Endothelial cell (in vitro differentiated cells): Measurements from ENCODE around the gene RPL36. TPM values are rescaled to one million over a fixed set of nuclear protein-coding genes. Genes with fewer than 3 reads are reported as not detected.
"Not testable (repeated sequence)": the region's sequence is repeated elsewhere in the genome, so short reads cannot be mapped to it uniquely, and the experiment has no call there.

Experiments used
- DNase-seq: peaks from one replicate; pipeline ENCODE4 v3.0.0; 2021; ENCODE audit warnings: low spot score
- H3K27ac Mint-ChIP-seq: one replicate; pipeline ENCODE4 v1.8.0; 2021; ENCODE audit warnings: mixed read lengths, inconsistent platforms; ENCODE audit not compliant: unreplicated experiment
- H3K27me3 Mint-ChIP-seq: one replicate; pipeline ENCODE4 v1.8.0; 2021; ENCODE audit warnings: mild to moderate bottlenecking, moderate library complexity, mixed read lengths, inconsistent platforms; ENCODE audit not compliant: unreplicated experiment
- H3K36me3 Mint-ChIP-seq: one replicate; pipeline ENCODE4 v1.8.0; 2021; ENCODE audit warnings: mild to moderate bottlenecking, low read depth, mixed read lengths, inconsistent platforms; ENCODE audit not compliant: unreplicated experiment
- H3K4me1 Mint-ChIP-seq: one replicate; pipeline ENCODE4 v1.8.0; 2021; ENCODE audit warnings: mild to moderate bottlenecking, mixed read lengths, inconsistent platforms; ENCODE audit not compliant: unreplicated experiment
- H3K4me3 Mint-ChIP-seq: one replicate; pipeline ENCODE4 v1.8.0; 2021; ENCODE audit warnings: mild to moderate bottlenecking, mixed read lengths, inconsistent platforms; ENCODE audit not compliant: unreplicated experiment
- H3K9me3 Mint-ChIP-seq: one replicate; pipeline ENCODE4 v1.8.0; 2021; ENCODE audit warnings: mixed read lengths, inconsistent platforms; ENCODE audit not compliant: unreplicated experiment
- total RNA-seq: library from RNA; stranded (reverse); fragmentation: NEBNext Ultra II Directional; extraction: Animal tissue kit (Norgen Biotek cat#: 25700); gene quantifications from one replicate; pipeline ENCODE4 v1.2.1, GENCODE V29; 2021; ENCODE audit not compliant: unreplicated experiment
- TF ChIP-seq, protein P1 (sequence below): fragments of 200-600 bp; sonication (generic); IDR thresholded peaks from one replicate; pipeline ENCODE4 v1.5.0; 2021; ENCODE audit warnings: antibody characterized with exemption; ENCODE audit not compliant: unreplicated experiment

RPL36 gene
- total RNA-seq, 1 donor from 2014 or later: 910 TPM

DNA sequence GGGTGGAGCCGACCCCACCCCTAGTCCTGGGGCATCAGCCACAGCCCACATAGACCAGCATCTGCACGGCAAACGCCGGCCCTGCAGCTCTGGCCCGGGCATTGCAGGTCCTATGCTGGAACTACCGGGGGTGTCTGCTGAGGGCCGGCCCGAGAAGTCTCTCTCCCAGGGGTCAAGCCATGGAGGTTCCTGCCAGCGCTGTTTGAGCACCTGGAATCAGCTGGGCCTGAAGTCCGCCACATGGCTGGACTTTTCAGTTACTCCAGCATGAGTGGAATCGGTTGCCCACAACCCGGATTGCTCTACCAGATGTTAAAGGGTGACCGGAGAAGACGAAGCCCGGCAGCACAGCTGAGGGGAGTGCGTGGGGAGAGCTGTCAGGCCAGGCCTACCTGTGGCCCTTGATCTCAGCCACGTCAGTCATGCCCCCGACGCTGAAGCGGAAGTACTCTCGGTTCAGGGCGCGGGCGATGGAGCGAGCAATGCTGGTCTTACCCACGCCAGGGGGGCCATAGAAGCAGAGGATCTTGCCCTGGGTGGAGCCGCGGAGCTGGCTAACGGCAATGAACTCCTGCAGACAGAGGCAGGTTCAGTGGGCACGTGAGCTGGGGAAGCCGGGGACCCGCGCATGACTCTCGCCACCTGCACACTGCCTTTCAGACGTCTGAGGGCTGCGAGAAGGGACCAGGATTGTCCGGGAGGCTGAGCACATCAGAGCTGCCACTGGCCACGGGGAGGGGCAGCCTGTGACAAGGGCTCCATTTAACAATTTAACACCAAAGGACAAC is 8.7 kb downstream of the RPL36 start:
- DNase-seq: no peak
- Mint-ChIP-seq H3K27ac (no peak overlapping the region), H3K27me3 (peaks cover 6% of the 10 kb centered on the region), H3K36me3 (peaks cover 21% of the 10 kb centered on the region), H3K4me1 (no peaks in the 10 kb centered on the region), H3K4me3 (no peak overlapping the region), H3K9me3 (no peaks in the 10 kb centered on the region)
- TF ChIP-seq, protein P1, sequence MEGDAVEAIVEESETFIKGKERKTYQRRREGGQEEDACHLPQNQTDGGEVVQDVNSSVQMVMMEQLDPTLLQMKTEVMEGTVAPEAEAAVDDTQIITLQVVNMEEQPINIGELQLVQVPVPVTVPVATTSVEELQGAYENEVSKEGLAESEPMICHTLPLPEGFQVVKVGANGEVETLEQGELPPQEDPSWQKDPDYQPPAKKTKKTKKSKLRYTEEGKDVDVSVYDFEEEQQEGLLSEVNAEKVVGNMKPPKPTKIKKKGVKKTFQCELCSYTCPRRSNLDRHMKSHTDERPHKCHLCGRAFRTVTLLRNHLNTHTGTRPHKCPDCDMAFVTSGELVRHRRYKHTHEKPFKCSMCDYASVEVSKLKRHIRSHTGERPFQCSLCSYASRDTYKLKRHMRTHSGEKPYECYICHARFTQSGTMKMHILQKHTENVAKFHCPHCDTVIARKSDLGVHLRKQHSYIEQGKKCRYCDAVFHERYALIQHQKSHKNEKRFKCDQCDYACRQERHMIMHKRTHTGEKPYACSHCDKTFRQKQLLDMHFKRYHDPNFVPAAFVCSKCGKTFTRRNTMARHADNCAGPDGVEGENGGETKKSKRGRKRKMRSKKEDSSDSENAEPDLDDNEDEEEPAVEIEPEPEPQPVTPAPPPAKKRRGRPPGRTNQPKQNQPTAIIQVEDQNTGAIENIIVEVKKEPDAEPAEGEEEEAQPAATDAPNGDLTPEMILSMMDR: no peak

DNA sequence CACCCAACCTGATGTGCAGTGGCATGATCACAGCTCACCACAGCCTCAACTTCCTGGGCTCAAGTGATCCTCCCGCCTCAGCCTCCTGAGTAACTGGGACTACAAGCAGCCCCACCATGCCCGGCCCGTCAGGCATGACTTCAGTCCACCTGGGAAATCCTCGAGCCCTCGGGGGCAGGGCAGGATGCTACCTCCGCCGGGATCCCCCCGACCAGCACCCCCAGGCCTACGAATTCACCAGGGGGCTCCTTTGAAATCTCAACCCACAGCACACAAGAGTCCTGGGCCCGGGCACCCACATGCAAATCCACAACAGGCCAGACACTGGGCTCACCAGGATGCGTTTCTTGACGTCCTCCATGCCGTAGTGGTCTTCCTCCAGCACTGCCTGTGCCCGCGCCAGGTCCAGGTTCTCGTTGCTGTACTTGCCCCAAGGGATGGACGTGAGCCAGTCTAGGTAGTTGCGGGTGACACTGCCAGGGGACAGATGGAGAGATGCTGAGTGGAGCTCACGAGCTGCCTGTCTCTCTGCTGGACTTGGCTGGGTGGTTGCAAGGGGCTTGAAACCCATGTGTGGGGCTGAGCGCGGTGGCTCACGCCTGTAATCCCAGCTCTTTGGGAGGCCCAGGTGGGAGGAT is 10.5 kb downstream of the RPL36 start:
- H3K9me3 Mint-ChIP-seq: no peaks in the 10 kb centered on the region
- TF ChIP-seq, protein P1: no peak
- H3K4me3 Mint-ChIP-seq: no peak overlapping the region
- H3K36me3 Mint-ChIP-seq: peaks cover 21% of the 10 kb centered on the region
- H3K4me1 Mint-ChIP-seq: no peaks in the 10 kb centered on the region
- peaks cover 4% of the 10 kb centered on the region for H3K27me3 Mint-ChIP-seq
- no peak for DNase-seq
- no peak overlapping the region for H3K27ac Mint-ChIP-seq

DNA sequence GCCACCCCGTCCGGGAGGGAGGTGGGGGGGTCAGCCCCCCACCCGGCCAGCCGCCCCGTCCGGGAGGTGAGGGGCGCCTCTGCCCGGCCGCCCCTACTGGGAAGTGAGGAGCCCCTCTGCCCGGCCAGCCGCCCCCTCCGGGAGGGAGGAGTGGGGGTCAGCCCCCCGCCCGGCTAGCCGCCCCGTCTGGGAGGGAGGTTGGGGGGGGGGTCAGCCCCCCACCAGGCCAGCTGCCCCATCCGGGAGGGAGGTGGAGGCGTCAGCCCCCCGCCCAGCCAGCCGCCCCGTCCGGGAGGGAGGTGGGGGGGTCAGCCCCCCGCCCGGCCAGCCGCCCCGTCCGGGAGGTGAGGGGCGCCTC is 11.9 kb downstream of the RPL36 start:
- peaks cover 28% of the 10 kb centered on the region for H3K36me3 Mint-ChIP-seq
- H3K9me3 Mint-ChIP-seq, H3K4me1 Mint-ChIP-seq, H3K27ac Mint-ChIP-seq, H3K27me3 Mint-ChIP-seq, H3K4me3 Mint-ChIP-seq, DNase-seq: not testable (repeated sequence)

DNA sequence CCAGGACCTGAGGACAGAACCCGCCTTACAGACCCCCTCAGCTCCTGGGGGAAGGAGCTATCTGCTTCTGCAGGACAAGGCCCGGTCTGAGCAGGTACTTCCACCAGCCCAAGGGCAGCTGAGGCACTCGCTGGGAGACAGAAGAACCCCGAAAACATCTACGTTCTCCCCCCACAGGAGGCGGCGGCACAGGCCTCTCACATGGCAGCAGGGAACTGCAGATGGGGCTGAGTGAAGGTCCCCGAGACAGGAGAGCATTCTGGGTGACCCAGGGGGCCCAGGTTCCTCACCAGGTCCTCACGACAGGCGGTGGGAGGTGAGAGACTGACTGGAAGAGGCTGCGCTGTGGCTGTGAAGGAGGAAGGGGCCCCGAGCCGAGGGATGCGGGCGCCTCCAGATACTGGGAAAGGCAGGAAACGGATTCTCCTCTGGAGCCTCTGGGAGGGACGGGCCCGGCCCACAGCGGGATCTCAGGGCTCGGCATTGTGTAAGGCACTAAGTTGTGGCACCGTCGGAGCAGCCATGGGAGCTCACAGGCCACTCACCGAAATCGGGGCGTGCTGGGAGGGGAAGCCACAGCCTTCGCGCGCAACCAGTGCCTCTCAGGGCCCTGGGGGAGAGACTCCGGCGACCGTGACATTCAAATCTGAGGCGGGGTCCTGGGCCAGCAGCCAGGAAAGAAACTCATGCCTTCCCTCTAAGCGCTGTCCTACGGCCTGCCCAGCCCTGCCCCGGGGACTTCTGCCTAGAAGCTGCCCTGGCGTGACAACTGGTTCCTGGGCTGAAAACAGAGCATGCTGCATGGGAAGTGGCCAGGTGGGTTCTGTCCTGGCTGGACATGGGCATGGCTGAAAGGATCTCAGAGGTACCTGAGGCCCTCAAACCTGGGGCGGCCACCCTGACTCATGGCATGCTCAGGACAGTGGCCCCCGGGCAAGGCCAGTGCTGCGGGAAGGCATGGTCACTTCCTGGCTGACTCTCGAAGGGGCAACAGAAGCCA is 14.0 kb downstream of the RPL36 start:
- Mint-ChIP-seq H3K4me1 (no peaks in the 10 kb centered on the region), H3K9me3 (no peaks in the 10 kb centered on the region), H3K27ac (no peak overlapping the region), H3K27me3 (peaks cover 4% of the 10 kb centered on the region), H3K4me3 (no peak overlapping the region), H3K36me3 (peaks cover 26% of the 10 kb centered on the region)
- TF ChIP-seq, protein P1: no peak
- DNase-seq: no peak

DNA sequence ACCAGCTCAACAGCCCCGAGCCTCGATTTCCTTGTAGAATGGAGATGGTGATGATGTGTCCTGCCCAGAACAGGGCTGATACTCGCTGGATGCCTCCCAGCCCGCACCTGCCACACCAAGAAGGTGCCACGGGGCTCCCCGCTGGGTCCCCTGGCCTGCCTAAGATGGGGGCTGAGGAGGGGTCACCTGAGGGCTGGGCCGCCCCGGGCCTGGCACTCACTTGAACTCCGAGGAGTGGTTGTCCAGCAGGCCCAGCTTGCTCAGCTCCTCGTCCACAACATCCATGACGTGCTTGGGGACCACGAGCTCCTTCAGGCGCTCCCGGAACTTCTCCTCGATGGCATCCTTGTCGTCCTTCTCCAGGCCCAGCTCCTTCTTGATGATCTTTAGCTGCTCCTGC is 15.5 kb downstream of the RPL36 start:
- Mint-ChIP-seq H3K27ac (no peak overlapping the region), H3K27me3 (peaks cover 3% of the 10 kb centered on the region), H3K4me1 (no peaks in the 10 kb centered on the region), H3K9me3 (no peaks in the 10 kb centered on the region), H3K4me3 (no peak overlapping the region), H3K36me3 (peaks cover 24% of the 10 kb centered on the region)
- TF ChIP-seq, protein P1: no peak
- DNase-seq: no peak
